GM21381 (cell line): ENCODE measurements around the gene LRP1.

Experiments used
- ATAC-seq: cut with Tn5 transposase; IDR thresholded peaks from one replicate; pipeline ENCODE4 v1.9.1; 2021; ENCODE audit warnings: mild to moderate bottlenecking, moderate library complexity; ENCODE audit not compliant: unreplicated experiment

Gene LRP1

DNA sequence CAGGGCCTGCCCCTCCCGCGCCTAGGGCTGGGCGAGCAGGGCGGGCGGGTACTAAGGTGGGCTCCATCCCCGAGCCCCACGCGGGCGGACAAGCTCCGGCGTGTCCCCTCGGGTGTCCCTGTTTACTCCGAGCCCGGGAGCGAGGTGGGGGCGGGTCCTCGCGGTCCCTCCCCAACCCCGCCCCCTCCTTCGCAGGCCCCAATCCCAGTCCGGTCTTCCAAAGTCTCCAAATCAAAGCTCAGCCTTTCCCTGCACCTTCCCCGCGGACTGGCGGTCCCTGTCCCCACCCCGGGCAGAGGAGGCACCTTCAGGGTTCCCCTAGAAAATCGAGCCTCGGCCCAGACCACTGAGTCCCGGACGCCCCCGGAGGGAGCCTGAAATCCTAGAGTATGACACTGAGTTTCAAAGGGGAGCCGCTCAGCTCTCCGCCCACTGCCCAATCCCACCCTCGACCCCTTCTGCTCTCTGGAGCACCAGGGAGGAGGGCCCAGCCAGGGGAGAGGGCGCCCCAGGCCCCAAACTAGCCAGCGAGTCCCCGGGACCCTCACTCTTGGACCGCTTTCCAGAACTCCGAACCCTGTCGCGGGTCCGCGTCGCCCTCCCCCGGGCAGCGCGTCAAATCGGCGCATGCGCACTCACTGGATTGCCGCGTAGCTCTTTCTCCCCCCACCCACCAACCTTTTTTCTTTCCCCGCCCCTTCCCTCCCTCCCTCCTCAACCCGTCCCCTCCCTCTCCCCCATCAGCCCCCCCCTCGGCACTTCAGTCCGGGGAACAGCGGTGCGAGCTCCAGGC, at the start of gene LRP1:
TSS of gene LRP1 (plus strand) at position 758 of the 793 bp plus-strand sequence. CDS start 482 bp downstream, outside the sequence.
- ATAC-seq = no peak

DNA sequence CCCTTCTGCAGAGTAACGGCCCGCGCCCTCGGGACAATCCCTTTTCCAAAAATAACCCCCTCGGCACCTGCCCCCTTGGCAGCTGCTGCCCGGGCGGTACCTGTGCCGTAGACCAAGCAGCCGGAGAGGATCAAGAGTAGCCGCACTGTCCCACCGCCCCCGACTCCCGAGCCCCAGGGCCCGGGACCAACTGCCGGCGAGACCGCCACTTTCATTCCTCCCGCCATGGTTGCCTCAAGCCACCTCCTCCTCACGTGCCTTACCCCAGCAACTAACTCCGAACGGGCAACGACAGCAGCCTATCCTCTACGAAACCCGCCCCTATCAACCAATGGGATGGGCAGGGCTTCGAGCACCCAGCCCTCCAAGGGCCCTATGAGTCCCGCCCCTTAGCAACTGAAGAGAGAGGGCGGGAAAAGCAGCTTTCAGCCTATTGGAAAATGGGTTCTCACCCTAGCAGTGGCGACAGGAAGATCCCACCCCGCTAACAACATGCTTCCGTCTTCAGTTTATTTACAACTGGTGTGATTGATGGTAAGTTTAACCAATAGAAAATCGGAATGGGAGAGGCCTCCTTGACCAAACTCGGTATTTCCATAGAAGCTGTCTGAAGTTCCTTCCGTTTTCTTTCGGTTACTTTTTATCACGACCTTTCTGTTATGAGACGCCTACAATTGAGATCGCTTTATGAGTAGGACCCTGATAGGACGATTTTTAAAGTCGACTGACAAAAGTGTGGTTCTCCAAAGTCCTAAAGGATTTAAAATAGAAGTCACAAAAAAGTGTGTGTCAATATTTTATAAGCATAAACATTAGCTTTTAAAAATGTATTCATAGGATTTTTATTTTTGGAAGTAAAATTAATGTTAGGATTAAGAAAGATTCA, 49.5 kb upstream of the LRP1 start, which contains the start of gene NEMP1:
TSS of gene NEMP1 (minus strand) at position 273 of the 886 bp plus-strand sequence. CDS start at position 227, 46 bp downstream.
- ATAC-seq = peak; percentile 97

DNA sequence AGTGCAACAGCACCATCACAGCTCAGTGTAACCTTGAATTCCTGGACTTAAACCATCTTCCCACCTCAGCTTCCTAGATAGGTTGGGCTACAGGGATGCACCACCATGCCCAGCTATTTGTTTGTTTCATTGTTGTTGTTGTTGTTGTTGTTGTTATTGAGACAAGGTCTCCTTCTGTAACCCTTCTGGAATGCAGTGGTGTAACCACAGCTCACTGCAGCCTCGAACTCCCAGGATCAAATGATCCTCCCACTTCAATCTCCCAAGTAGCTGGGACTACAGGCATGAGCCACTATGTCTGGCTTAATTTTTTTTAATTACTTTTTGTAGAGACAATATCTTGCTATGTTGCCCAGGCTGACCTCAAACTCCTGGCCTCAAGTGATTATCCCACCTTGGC, 48.5 kb upstream of the LRP1 start:
- no peak for ATAC-seq

- ATAC-seq = no peak
Measured at GRCh38 chr12:57080855-57081254, 47.4 kb upstream of the LRP1 start.

DNA sequence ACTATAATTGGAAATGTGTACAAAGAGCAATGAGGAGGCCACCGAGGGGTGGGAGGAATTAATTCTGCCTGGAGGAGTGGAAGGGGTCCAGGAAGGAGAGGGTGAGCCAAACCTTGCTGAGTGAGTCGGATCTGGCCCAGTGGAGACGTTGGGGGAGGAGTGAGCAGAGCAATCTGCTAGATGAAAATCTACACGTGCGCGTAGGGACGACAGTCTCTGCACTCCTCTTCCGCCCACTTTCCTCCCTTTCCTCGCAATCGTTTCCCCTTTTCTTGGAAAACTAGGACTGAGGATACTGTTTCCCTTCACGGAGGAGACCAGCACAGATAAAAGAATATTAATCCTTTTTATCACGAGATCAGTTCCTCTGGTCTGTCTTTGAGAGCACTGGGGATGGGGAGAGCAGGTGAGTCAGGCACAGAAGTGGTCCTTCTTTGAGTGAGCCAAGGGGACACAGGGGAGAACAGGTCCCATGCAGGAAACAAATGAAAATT, 42.2 kb upstream of the LRP1 start:
- ATAC-seq = no peak

GRCh38 chr12:57086493-57087009, 41.7 kb upstream of the LRP1 start:
- ATAC-seq = no peak

GRCh38 chr12:57087010-57087690, 41.1 kb upstream of the LRP1 start:
- peak; percentile 35 for ATAC-seq

GRCh38 chr12:57087691-57088353, 40.5 kb upstream of the LRP1 start:
- peak; percentile 28 for ATAC-seq

GRCh38 chr12:57088354-57089270, 39.7 kb upstream of the LRP1 start, which contains the start of gene NAB2:
NAB2 (plus strand) TSS chr12:57089114; CDS start chr12:57089272, 158 bp downstream.
- peak; percentile 64 for ATAC-seq

GRCh38 chr12:57089271-57090245, 38.7 kb upstream of the LRP1 start:
- no peak for ATAC-seq

GRCh38 chr12:57090490-57090889, 37.8 kb upstream of the LRP1 start:
- ATAC-seq = no peak

DNA sequence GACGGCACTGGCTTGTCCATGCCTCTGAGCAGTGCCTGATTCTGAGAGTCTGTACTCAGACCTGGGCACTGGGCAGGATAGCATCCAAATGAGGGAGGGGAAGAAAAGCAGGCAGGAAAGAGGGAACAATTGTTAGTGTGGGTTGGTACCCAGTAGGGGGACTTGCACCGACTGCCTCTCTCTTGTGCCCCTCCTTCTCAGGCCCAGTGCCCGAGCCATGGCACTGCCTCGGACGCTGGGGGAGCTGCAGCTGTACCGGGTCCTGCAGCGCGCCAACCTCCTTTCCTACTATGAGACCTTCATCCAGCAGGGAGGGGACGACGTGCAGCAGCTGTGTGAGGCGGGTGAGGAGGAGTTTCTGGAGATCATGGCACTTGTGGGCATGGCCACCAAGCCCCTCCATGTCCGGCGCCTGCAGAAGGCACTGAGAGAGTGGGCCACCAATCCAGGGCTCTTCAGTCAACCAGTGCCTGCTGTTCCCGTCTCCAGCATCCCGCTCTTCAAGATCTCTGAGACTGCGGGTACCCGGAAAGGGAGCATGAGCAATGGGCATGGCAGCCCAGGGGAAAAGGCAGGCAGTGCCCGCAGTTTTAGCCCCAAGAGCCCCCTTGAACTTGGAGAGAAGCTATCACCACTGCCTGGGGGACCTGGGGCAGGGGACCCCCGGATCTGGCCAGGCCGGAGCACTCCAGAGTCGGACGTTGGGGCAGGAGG, 37.2 kb upstream of the LRP1 start:
- ATAC-seq = no peak

- ATAC-seq = no peak
Measured at GRCh38 chr12:57091638-57092528, 36.4 kb upstream of the LRP1 start.

DNA sequence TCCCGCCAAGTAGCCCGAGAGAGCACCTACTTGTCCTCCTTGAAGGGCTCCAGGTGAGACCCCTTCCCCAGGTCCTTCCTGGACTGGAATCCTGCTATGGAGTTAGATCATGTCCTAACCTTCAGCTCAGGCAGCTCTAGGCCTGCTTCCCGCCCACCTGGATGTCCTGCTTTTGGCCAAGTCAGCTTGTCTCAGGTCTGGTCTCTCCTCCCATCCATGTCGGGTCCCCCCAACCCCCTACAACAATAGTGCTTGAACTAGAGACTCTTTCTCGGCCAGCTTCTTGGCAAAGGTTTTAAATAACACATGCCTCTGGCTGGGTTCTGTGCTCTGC, 35.8 kb upstream of the LRP1 start:
- ATAC-seq = no peak

GRCh38 chr12:57092876-57093414, 35.3 kb upstream of the LRP1 start:
- no peak for ATAC-seq
